ENCODE data around the gene TTI1.

DNA sequence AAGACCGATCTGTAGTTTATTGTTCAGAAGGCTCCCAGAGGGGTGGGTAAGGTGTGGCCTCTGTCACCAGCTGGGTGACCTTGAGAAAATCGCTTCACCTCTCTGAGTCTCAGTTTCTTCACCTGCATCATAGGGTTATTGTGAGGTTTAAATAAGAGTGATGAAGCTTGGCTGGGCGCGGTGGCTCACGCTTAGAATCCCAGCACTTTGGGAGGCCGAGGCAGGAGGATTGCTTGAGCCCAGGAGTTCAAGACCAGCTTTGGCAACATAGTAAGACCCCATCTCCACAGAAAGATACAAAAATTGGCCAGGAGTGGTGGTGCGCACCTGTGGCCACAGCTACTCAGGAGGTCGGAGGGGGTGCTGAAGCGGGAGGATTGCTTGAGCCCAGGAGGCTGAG, 94.3 kb downstream of the TTI1 start:
- TF ChIP-seq HOXA7 (CRISPR knock-in tag; IDR thresholded peaks at IDR 0.05; ENCODE audit: borderline replicate concordance) (no peak), ZNF223 (tag by site-specific recombination; IDR thresholded peaks at IDR 0.05) (no peak)
- TF ChIP-seq, protein P1, sequence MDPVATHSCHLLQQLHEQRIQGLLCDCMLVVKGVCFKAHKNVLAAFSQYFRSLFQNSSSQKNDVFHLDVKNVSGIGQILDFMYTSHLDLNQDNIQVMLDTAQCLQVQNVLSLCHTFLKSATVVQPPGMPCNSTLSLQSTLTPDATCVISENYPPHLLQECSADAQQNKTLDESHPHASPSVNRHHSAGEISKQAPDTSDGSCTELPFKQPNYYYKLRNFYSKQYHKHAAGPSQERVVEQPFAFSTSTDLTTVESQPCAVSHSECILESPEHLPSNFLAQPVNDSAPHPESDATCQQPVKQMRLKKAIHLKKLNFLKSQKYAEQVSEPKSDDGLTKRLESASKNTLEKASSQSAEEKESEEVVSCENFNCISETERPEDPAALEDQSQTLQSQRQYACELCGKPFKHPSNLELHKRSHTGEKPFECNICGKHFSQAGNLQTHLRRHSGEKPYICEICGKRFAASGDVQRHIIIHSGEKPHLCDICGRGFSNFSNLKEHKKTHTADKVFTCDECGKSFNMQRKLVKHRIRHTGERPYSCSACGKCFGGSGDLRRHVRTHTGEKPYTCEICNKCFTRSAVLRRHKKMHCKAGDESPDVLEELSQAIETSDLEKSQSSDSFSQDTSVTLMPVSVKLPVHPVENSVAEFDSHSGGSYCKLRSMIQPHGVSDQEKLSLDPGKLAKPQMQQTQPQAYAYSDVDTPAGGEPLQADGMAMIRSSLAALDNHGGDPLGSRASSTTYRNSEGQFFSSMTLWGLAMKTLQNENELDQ (tag by site-specific recombination; IDR thresholded peaks at IDR 0.05; ENCODE audit: low read depth), result no peak

Data from HEK293 (cell line).